HG02571 (cell line): Measurements from ENCODE around the gene NLRC5.
A peak's percentile ranks its signal among the peaks of the same experiment; 100 is the strongest.
"Not testable (repeated sequence)": the region's sequence is repeated elsewhere in the genome, so short reads cannot be mapped to it uniquely, and the experiment has no call there.

Source experiments
- ATAC-seq: cut with Tn5 transposase; IDR thresholded peaks from one replicate; pipeline ENCODE4 v1.9.1; 2021; ENCODE audit warnings: mild to moderate bottlenecking, moderate library complexity; ENCODE audit not compliant: unreplicated experiment

NLRC5 gene

GRCh38 chr16:57044931-57045693 lies 55.8 kb downstream of the NLRC5 start:
- ATAC-seq, result no peak

DNA sequence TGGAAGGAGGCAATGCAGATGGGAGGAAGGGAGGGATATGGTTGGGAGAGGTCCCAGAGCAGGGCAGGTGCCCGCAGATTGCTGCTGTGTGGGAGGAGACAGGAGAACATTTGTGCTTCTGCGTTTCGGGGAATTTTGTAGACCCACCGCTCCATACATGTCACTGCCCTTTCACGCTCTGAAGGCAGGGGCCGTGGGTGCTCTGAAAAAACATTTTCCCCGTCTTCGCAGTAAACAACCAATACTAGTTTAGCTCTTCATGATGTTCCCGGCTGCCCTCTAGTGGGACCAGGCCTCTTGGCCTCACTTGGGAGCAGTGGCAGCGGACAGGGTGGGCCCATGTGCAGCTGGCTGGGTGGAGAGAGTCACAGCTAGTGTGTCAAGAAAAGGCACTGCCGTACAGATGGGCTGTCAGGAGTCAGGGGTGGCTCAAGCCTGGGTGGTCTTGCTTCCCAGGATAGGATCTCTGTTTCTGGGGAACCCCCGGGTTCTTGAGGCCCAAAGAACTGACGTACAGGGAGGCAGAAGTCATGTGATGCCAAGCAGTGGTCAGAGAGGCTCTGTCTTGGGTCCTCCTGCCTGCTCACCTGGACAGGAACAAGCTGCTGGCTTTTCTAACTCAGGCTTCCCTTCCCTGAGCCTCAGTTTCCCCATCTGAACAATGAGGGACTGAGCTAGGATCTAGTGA lies 56.5 kb downstream of the NLRC5 start:
- ATAC-seq, result no peak

- ATAC-seq, result no peak
Observed at GRCh38 chr16:57048095-57048494, 58.7 kb downstream of the NLRC5 start.

- ATAC-seq, result peak; percentile 41
Observed at GRCh38 chr16:57049678-57050077, 60.3 kb downstream of the NLRC5 start.

DNA sequence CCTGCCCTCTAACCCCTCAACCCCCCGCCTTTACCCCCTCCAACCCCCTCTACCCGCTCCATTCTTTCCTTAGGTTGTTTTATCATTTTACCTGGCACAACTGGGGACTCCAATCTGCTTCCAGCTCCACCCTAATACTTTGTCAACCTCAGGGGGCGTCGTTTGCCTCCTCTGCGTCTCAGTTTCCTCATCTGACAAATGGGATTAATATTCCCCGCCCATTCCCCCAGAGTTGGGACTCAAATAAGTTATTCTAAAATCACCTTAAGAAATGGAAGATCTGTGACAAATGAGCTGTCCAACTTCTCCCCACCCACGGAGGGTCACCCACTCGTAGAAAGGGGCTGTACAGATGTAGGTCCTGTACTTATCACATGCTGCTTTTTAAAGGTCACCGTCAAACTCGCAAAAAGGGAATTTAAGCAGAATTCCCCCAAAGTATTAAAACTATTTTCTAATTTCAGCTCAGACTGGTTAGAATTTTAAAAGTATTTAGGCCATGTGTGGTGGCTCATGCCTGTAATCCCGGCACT lies 62.4 kb downstream of the NLRC5 start:
- no peak for ATAC-seq

- no peak for ATAC-seq
Observed at GRCh38 chr16:57053206-57053605, 63.8 kb downstream of the NLRC5 start.

DNA sequence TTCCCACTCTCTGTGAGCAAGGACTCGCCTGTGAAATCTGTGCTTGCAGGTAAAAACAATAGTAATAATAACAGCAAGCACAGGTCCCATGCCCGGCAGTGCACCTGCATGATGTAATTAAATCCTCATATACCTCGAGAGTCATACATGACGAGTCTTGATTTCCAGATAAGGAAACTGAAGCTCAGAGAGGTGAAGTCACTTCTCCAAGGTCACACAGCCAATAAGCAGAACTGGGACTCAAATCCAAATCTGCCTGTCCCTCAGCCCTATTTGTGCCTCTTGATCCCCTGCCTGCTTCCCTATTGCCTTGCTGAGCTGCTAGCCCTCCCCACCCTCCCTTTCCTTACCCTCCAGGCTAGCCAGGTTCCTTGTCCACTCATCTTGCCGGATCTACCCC lies 65.0 kb downstream of the NLRC5 start:
- ATAC-seq, result no peak

- no peak for ATAC-seq
Observed at GRCh38 chr16:57054771-57055170, 65.4 kb downstream of the NLRC5 start.

DNA sequence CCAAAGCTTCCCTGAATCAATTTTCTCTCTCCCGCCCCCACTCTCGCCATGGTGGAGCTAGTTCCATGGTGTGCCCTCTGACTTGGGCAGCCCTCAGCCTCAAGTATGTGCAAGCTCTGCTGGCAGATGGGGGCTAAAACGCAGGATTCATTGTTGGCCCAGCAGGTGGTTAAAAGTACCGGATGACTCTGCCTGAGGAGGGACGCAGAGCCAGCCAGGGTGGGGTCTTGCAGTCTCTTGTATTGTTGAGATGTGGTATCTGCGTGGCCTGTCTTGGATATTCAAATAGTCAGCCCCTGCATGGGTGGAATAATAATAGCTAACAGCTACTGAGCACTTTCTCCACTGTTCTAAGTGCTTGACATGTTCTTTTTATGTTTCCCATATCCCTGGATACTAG lies 66.3 kb downstream of the NLRC5 start:
- ATAC-seq, result no peak

- no peak for ATAC-seq
Observed at GRCh38 chr16:57058291-57058861, 69.0 kb downstream of the NLRC5 start.

DNA sequence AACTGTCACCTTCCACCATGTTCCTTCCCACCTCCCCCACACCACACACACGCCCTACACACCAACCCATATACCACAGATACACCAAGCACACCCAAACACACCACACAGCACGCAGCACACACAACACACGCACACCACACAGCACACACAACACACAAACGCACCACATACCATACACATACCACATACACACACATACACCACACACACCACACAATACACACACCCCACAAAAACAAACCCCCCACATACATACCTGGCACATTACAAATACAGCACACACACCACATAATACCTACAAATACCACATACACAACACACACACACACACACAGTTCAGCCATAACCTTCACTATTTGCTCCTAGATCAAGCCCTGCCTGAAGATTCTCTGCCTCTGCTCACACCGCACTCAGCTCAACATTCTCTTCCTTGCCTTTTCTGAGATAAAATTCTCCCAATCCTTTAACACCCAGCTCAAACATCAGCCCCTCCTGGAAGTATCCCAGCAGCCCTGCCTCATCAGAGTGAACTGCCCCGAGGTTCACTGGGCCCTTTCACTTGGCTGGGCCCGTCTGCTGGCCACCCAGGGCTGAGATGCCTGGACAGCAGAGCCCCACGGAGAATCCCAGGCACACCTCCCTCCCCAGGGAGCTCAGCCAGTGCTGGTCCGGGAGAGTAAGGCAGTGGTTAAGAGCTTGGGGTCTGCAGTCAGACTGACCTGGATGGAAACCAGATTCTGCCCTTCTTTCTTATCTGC lies 71.1 kb downstream of the NLRC5 start:
- no peak for ATAC-seq

DNA sequence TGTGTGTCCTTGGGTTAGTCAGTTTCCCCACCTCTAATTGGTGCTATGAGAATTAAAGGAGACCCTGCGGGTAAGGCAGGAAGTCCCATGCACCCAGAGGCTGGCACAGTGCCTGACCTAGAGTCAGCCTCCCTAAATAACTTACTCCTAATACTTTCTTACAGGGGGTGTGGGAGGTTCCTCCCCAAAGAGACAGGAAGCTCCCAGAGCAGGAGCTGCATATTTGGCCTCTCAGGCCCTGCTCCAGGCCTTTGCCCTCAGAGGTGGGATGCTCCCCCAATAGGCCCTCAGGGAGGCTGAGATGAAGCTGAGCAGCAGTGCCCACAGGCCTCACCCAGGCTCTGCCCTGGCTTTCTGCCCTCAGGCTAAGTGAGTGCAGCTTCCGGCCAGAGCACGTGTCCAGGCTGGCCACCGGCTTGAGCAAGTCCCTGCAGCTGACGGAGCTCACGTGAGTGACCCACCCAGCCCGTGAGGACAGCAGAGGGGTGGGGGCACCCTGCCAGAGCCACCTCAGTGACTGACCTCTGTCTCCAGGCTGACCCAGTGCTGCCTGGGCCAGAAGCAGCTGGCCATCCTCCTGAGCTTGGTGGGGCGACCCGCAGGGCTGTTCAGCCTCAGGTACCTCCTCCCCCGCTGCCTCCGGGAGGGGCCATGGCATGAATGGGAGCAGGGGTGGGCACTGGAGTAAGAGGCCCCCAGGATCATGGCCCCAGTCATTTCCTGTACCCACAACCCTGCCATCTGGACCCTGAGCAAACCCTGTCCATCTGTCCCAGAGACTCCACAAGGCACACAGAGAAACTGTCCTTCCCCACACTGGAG lies 71.9 kb downstream of the NLRC5 start:
- no peak for ATAC-seq

- ATAC-seq, result no peak
Observed at GRCh38 chr16:57062329-57062728, 73.0 kb downstream of the NLRC5 start.

- not testable (repeated sequence) for ATAC-seq
Observed at GRCh38 chr16:57063189-57063588, 73.8 kb downstream of the NLRC5 start.

- ATAC-seq, result no peak
Observed at GRCh38 chr16:57064995-57065394, 75.6 kb downstream of the NLRC5 start.

DNA sequence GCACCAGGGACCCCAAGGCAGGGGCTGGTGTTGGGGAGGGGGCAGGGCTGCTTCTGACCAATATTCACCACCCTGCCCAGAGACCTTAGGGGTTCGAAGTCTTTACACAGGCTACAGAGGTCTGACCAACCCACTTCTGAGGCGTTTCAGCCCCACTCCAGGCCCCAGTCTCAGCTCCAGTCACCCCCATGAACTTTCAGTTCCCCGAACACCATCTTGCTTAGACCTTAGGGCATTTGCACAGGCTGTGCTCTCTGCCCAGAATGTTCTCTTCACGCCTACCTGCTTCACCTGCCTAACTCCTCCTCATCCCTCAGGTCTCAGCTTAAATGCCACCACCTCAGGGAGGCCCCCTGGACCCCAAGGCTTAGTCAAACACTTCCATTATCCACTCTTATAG lies 77.3 kb downstream of the NLRC5 start:
- ATAC-seq, result no peak

GRCh38 chr16:57067347-57067746 lies 78.0 kb downstream of the NLRC5 start:
- ATAC-seq, result no peak

DNA sequence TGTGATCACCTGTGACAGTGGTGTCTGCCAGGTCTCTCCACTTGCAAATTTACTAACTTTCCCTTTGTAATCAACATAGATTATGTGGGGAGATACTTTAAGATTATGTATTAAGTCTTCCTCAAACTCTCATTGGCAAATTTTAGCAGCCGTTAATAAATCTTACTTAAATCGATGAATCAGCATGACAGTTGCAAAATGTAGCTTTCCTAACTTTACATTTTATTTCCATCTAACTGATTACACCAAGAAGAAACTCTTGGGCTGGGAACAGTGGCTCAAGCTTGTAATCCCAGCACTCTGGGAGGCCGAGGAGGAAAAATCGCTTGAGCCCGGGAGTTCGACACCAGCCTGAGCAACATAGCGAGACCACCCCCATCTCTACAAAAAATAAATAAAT lies 79.7 kb downstream of the NLRC5 start:
- ATAC-seq, result no peak

- ATAC-seq, result no peak
Observed at GRCh38 chr16:57069635-57070370, 80.4 kb downstream of the NLRC5 start.

DNA sequence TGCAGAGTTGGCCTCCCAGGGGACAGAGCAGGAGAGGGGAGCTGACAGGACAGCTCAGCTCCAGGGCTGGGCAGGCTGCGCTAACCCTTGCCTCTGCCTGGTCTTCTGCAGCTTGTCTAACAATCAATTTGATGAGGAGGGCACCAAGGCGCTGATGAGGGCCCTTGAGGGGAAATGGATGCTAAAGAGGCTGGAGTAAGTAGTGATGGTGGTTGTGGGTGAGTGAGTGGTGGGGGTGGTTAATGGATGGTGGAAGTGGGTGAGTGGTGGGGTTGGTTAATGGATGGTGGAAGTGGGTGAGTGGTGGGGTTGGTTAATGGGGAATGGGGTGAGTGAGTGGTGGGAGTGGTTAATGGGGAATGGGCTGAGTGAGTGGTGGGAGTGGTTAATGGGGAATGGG lies 81.1 kb downstream of the NLRC5 start:
- ATAC-seq, result no peak
